ENCODE measurements around the gene VWA2. TPM values are rescaled to one million over a fixed set of nuclear protein-coding genes. Genes with fewer than 3 reads are reported as not detected.

VWA2 gene
- total and polyA plus RNA-seq, 2 of the 4 experiments (the other 2 are of a cell fraction): not detected

- H3K23ac ChIP-seq (ENCODE audit: low read depth, low read length): no peak overlapping the region
- no peak overlapping the region for H3K56ac ChIP-seq (ENCODE audit: extremely low read depth, insufficient read depth, low read length)
- no peak overlapping the region for H2BK120ac ChIP-seq (ENCODE audit: low read depth, low read length)
- H3K27me3 ChIP-seq (ENCODE audit: control insufficient read depth, insufficient read depth, low read length): peaks cover 3% of the 10 kb centered on the region; the same call in 1 of the 2 replicates
- no peak overlapping the region for H4K8ac ChIP-seq (ENCODE audit: low read depth in 2 of 2, low read length in 2 of 2)
- intact Hi-C loops (cut with micrococcal nuclease): loop anchor here (10.0 kb wide), 1 partner anchor 316 kb away; no protein-coding TSS in a partner anchor
- no peak overlapping the region for H4K5ac ChIP-seq (ENCODE audit: low read depth, low read length)
- H3K9me1 ChIP-seq (ENCODE audit: insufficient read depth, low read length): no peaks in the 10 kb centered on the region
- no peak overlapping the region for H3K4me3 ChIP-seq (ENCODE audit: insufficient read depth, low read depth, low read length)
- H2AK9ac ChIP-seq (replicated peaks; ENCODE audit: low read depth, low read length, poor library complexity): no peak overlapping the region
- no peak overlapping the region for H3K27ac ChIP-seq (ENCODE audit: insufficient read depth, low read length)
- no peak overlapping the region for H2BK15ac ChIP-seq (ENCODE audit: low read depth, low read length)
- TF ChIP-seq NFE2L2 (IDR thresholded peaks at IDR 0.05; ENCODE audit: low read depth, low read length): no peak
- TF ChIP-seq, protein P1, sequence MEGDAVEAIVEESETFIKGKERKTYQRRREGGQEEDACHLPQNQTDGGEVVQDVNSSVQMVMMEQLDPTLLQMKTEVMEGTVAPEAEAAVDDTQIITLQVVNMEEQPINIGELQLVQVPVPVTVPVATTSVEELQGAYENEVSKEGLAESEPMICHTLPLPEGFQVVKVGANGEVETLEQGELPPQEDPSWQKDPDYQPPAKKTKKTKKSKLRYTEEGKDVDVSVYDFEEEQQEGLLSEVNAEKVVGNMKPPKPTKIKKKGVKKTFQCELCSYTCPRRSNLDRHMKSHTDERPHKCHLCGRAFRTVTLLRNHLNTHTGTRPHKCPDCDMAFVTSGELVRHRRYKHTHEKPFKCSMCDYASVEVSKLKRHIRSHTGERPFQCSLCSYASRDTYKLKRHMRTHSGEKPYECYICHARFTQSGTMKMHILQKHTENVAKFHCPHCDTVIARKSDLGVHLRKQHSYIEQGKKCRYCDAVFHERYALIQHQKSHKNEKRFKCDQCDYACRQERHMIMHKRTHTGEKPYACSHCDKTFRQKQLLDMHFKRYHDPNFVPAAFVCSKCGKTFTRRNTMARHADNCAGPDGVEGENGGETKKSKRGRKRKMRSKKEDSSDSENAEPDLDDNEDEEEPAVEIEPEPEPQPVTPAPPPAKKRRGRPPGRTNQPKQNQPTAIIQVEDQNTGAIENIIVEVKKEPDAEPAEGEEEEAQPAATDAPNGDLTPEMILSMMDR (conservative IDR thresholded peaks at IDR 0.05; ENCODE audit: low read depth, low read length): no peak
- no peak for TF ChIP-seq MAZ (IDR thresholded peaks at IDR 0.05; ENCODE audit: borderline replicate concordance, low read depth, low read length)
- no peak for TF ChIP-seq RCOR1 (IDR thresholded peaks at IDR 0.05; ENCODE audit: insufficient replicate concordance, low read length)
- TF ChIP-seq CHD1 (IDR thresholded peaks at IDR 0.05; ENCODE audit: low read depth, low read length): no peak
- TF ChIP-seq RAD21 (IDR thresholded peaks at IDR 0.05; ENCODE audit: low read length): no peak
- no peak for TF ChIP-seq BHLHE40 (IDR thresholded peaks at IDR 0.05; ENCODE audit: low read depth, low read length)
- no peak for TF ChIP-seq MXI1 (IDR thresholded peaks at IDR 0.05; ENCODE audit: borderline replicate concordance, low read depth, low read length)
- no peak for TF ChIP-seq USF2 (IDR thresholded peaks at IDR 0.05; ENCODE audit: low read depth, low read length)
- TF ChIP-seq CEBPB (IDR thresholded peaks at IDR 0.05; ENCODE audit: low read depth, low read length): no peak
- TF ChIP-seq ELK1 (IDR thresholded peaks at IDR 0.05; ENCODE audit: borderline replicate concordance, low read depth, low read length): no peak
- no peak for TF ChIP-seq POLR2A (IDR thresholded peaks at IDR 0.05; ENCODE audit: low read depth, low read length)
- TF ChIP-seq RFX5 (IDR thresholded peaks at IDR 0.05; ENCODE audit: low read depth, low read length): no peak
- ATAC-seq (ENCODE audit: low read depth) (no peak), DNase-seq (peak; percentile 54)
- H2BK5ac ChIP-seq (ENCODE audit: low read depth, low read length, poor library complexity, severe bottlenecking): no peak overlapping the region
- dilution Hi-C loops (cut with HindIII; ENCODE audit: low sequenced_read_pairs, unreplicated experiment): no loop called here
- WGBS, 2 experiments (ENCODE audit: extremely low coverage in 2 of 2, insufficient read length in 1 of 2): no CpG with 5 or more reads among the region's 2 CpGs
- H2AFZ ChIP-seq (replicated peaks; ENCODE audit: low read length, poor library complexity): no peak overlapping the region
- H3K36me3 ChIP-seq (ENCODE audit: control insufficient read depth, insufficient read depth, low read length): no peaks in the 10 kb centered on the region
- H3K4me1 ChIP-seq (ENCODE audit: control insufficient read depth, insufficient read depth, low read length): no peaks in the 10 kb centered on the region
- in situ Hi-C loops (cut with MboI; ENCODE audit: low sequenced_read_pairs): no loop called here
- no peaks in the 10 kb centered on the region for H3K79me1 ChIP-seq (ENCODE audit: low read depth in 1 of 2, low read length in 2 of 2)
- CTCF ChIA-PET: no interaction called here
- BruUV-seq (replicated peaks): no TSS peak
- H2BK20ac ChIP-seq (ENCODE audit: low read depth, low read length): no peak overlapping the region
- no peaks in the 10 kb centered on the region for H4K20me1 ChIP-seq (ENCODE audit: insufficient read depth, low read length)
- H4K91ac ChIP-seq (ENCODE audit: insufficient read depth, low read depth, low read length): no peak overlapping the region
- H3K18ac ChIP-seq (ENCODE audit: low read depth, low read length): no peak overlapping the region
- no peak overlapping the region for H3K14ac ChIP-seq (replicated peaks; ENCODE audit: low read depth, low read length)
- H3K4me2 ChIP-seq (ENCODE audit: low read depth, low read length): no peak overlapping the region
- no peaks in the 10 kb centered on the region for H3K9me3 ChIP-seq (ENCODE audit: control insufficient read depth, insufficient read depth, low read length)
- H2AK5ac ChIP-seq (ENCODE audit: low read depth, low read length): no peak overlapping the region
- POLR2A ChIA-PET (ENCODE audit: unreplicated experiment): no interaction called here
- H3K9ac ChIP-seq (ENCODE audit: low read depth, low read length): no peak overlapping the region
- no peak overlapping the region for H3K4ac ChIP-seq (ENCODE audit: low read depth, low read length)
Observed at GRCh38 chr10:114261076-114261475, 22.0 kb downstream of the VWA2 start.
